Uterus (tissue), 2 donors: ENCODE results near the gene PFDN4.

ENCODE experiments used
- CTCF ChIP-seq, 4 experiments: fragments of 200-600 bp in 2 of 4; fragments of 450-650 bp in 2 of 4; sonication (generic) in 2 of 4; IDR thresholded peaks; one replicate each; pipeline ENCODE4 v1.5.1; 2016 to 2019; ENCODE audit warnings: antibody characterized with exemption in 4 of 4, mild to moderate bottlenecking in 2 of 4, moderate library complexity in 1 of 4
- POLR2A ChIP-seq, 2 donors: fragments of 450-650 bp; IDR thresholded peaks; one replicate each; pipeline ENCODE4 v1.6.1; 2016; ENCODE audit warnings: antibody characterized with exemption in 2 of 2, mild to moderate bottlenecking in 1 of 2, moderate library complexity in 1 of 2

DNA sequence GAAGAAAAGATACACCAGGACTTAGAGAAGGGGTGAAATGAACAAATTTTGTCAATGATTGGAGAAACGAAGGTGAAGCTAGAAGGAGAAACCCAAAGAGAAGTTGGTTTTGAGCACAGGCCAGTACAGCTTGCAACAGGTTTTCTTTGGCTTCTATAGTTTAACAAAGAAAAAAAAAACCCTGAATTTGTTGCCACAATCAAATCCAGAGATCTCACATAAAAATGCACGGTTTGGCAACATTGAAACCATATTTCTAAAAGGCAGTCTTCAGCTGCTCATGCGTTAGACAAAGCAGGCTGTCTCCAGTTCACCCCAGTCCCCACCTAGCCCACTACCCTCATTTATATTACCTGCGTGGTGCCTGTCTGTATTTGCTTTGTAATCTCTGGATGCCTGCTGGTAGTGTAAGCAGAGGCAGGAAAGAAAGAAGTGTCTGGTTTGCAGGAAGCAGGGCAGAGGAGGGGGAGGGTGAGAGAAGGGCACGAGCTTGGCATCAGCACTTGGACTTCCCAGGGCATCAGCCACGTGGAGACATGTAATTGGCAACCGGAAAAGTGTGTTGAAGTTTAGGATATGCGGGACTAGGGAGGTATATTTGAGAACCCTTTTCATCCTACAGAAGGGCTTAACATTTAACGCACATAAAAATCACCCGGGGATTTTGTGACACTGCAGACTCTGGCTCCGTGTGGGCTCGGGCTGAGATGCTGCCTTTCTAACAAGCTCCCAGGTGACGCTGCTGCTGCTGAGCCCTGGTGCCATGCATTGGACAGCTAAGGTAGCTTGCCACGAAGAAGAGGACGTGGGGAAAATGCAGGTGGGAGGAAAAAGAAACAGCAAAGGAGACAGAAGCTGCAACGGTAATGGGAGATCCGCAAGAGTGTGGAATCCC, 14.4 kb downstream of the PFDN4 start:
- no peak for TF ChIP-seq CTCF (IDR thresholded peaks at IDR 0.05)
- TF ChIP-seq POLR2A (IDR thresholded peaks at IDR 0.05), result no peak
